Panc1 (cell line): ENCODE results near the gene C9orf43.

Experiments used
- POLR2AphosphoS5 ChIP-seq: IDR thresholded peaks from 2 replicates; pipeline ENCODE4 v1.6.1; 2012; ENCODE audit warnings: mild to moderate bottlenecking, low read depth, low read length, moderate library complexity
- SIN3A ChIP-seq: IDR thresholded peaks from 2 replicates; pipeline ENCODE4 v1.6.1; 2012; ENCODE audit warnings: low read depth, mild to moderate bottlenecking, low read length, moderate library complexity, borderline replicate concordance; ENCODE audit not compliant: insufficient read depth
- TCF7L2 ChIP-seq: IDR thresholded peaks from 2 replicates; pipeline ENCODE4 v1.6.1; 2011; ENCODE audit warnings: mild to moderate bottlenecking, low read depth, low read length, inconsistent platforms
- TF ChIP-seq, protein P1 (sequence below): fragments of 450-650 bp; IDR thresholded peaks from 2 replicates; pipeline ENCODE4 v1.5.1; 2017; ENCODE audit warnings: mild to moderate bottlenecking

DNA sequence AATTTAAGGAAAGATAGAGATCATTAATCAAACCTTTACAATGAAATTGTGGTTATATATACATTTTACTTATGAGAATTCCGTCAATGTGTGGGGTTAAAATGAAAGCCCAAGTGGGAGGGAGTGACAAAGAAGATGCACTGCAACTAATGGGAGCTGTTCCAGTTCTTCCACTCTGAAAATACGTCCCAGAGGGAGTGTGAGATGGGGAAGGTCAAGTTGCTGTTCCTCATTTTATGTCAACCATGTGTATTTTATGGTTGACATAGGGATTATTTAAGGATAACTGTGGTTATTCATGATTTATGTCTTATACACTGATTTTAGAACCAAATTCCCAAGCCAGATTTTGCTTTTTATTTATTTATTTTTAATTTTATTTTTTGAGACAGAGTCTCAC is 38.8 kb downstream of the C9orf43 start:
- TF ChIP-seq POLR2AphosphoS5 (no peak), TCF7L2 (no peak), SIN3A (no peak)
- TF ChIP-seq, protein P1, sequence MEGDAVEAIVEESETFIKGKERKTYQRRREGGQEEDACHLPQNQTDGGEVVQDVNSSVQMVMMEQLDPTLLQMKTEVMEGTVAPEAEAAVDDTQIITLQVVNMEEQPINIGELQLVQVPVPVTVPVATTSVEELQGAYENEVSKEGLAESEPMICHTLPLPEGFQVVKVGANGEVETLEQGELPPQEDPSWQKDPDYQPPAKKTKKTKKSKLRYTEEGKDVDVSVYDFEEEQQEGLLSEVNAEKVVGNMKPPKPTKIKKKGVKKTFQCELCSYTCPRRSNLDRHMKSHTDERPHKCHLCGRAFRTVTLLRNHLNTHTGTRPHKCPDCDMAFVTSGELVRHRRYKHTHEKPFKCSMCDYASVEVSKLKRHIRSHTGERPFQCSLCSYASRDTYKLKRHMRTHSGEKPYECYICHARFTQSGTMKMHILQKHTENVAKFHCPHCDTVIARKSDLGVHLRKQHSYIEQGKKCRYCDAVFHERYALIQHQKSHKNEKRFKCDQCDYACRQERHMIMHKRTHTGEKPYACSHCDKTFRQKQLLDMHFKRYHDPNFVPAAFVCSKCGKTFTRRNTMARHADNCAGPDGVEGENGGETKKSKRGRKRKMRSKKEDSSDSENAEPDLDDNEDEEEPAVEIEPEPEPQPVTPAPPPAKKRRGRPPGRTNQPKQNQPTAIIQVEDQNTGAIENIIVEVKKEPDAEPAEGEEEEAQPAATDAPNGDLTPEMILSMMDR: no peak
